ENCODE data around the gene TRPM7.
A peak's percentile ranks its signal among the peaks of the same experiment; 100 is the strongest.
"Not testable (repeated sequence)": the region's sequence is repeated elsewhere in the genome, so short reads cannot be mapped to it uniquely, and the experiment has no call there.

Gene TRPM7

DNA sequence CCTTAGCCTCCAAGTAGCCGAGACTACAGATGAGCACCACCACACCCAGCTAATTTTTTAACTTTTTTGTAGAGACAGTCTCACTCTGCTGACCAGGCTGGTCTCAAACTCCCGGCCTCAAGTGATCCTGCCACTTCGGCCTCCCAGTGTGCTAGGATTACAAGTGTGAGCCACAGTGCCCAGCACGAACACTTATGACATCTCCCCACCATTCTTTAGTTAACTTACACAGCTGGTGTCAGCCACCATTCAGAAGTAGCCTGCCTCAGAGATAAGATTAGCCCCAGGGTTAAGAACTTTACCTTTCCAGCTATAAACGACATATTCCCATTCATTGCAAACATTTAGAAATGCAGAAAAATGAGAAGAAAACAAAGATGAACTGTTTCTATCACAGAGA lies 58.2 kb downstream of the TRPM7 start:
- no peak overlapping the region for H3K4me3 ChIP-seq (replicated peaks; ENCODE audit: low read depth, low read length)
- TF ChIP-seq, protein P1, sequence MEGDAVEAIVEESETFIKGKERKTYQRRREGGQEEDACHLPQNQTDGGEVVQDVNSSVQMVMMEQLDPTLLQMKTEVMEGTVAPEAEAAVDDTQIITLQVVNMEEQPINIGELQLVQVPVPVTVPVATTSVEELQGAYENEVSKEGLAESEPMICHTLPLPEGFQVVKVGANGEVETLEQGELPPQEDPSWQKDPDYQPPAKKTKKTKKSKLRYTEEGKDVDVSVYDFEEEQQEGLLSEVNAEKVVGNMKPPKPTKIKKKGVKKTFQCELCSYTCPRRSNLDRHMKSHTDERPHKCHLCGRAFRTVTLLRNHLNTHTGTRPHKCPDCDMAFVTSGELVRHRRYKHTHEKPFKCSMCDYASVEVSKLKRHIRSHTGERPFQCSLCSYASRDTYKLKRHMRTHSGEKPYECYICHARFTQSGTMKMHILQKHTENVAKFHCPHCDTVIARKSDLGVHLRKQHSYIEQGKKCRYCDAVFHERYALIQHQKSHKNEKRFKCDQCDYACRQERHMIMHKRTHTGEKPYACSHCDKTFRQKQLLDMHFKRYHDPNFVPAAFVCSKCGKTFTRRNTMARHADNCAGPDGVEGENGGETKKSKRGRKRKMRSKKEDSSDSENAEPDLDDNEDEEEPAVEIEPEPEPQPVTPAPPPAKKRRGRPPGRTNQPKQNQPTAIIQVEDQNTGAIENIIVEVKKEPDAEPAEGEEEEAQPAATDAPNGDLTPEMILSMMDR (IDR thresholded peaks at IDR 0.05; ENCODE audit: low read length, missing control alignments), result no peak

DNA sequence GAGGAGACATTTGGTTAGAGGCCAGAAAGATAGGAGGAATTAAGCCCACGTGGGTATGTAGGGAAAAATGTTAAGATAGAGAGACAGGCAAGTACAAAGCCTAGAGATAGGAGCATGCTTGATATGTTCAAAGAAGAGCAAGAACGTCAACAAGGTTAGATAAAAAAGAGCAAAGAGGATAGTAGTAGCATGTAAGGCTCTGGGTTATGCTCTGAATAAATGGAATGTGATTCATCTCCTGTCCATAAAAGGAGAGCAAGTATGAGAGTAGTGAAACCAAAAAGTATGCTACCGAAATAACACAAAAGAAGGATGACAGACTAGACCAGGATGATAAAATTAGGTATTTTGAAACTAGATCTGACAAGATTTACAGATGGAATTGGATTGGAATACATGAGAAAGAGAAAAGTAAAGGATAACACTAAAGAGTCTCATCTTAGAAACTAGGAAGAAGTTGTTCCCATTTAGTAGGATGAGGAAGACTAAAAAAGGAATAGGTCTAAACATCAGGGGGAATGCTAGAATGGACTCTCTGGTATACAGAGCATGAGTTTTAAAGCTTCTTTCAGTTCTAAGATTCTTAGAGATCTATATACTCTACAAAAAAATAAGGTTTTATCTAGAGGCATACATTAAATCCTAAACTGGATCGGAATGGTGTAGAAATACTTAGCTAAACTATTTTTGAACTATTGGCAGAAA lies 59.1 kb downstream of the TRPM7 start:
- TF ChIP-seq, protein P1 (IDR thresholded peaks at IDR 0.05; ENCODE audit: low read length, missing control alignments), result no peak
- no peak overlapping the region for H3K4me3 ChIP-seq (replicated peaks; ENCODE audit: low read depth, low read length)
- peak; percentile 34 for DNase-seq (ENCODE audit: low read depth)

More for the DNA sequence above, 58.2 kb downstream of the TRPM7 start:
- DNase-seq (ENCODE audit: low read depth), result no peak

DNA sequence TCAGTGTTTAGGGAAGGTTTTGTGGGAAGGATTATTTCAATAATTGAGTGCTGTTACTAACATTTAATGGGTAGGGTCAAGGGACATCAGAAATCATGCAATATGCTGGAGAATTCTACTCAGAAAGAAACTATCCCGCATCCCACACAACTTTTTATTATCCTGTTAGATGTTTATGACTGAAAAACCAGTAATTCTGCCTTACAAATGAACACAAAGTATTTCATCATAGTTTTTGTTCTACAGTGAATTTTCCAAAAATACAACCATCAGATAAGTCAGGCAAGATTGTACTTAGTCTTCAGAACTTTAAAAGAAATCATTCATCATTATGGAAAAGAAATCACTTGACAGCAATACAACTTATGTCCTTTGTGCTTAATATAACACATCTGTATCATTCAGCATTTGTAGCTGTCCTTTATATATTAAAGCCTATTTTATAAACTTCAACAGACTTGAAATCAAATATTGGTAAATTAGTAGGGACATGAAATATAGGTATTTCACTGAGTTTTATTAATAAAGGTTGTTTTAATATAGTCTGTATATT lies 61.9 kb downstream of the TRPM7 start:
- DNase-seq (ENCODE audit: low read depth), result peak; percentile 16
- H3K4me3 ChIP-seq (replicated peaks; ENCODE audit: low read depth, low read length), result no peak overlapping the region
- TF ChIP-seq, protein P1 (IDR thresholded peaks at IDR 0.05; ENCODE audit: low read length, missing control alignments), result no peak

DNA sequence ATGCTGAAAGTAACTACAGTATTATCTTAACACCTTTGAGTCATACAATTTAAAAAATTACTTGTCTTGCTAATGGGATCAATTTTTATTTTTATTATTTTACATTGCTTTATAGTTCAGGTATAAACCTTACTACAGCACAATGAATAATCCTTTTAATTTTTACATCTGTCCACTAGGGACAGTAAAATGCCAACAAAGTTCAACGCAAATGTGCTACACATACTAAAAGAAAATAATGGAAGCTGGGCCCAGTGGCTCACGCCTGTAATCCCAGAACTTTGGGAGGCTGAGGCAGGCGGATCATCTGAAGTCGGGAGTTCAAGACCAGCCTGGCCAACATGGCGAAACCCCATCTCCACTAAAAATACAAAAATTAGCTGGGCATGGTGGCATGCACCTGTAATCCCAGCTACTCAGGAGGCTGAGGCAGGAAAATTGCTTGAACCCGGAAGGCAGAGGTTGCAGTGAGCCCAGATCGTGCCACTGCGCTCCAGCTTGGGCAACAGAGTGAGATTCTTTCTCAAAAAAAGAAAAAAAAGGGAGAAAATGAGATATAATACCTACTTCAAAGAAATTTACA lies 64.1 kb downstream of the TRPM7 start:
- not testable (repeated sequence) for H3K4me3 ChIP-seq (replicated peaks; ENCODE audit: low read depth, low read length)
- TF ChIP-seq, protein P1 (IDR thresholded peaks at IDR 0.05; ENCODE audit: low read length, missing control alignments), result peak; percentile 43
- peak; percentile 37 for DNase-seq (ENCODE audit: low read depth)

DNA sequence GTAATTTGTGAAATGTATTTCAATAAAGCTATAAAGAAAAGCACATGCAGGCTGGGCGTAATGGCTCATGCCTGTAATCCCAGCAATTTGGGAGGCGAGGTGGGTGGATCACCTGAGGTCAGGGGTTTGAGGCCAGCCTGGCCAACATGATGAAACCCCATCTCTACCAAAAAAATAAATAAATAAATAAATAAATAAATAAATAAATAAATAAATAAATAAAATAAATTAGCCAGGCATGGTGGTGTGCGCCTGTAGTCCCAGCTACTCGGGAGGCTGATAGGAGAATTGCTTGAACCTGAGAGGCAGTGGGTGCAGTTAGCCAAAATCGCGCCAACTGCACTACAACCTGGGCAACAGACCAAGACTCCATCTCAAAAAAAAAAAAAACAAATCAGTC lies 69.6 kb downstream of the TRPM7 start:
- H3K4me3 ChIP-seq (replicated peaks; ENCODE audit: low read depth, low read length); DNase-seq (ENCODE audit: low read depth): not testable (repeated sequence)

DNA sequence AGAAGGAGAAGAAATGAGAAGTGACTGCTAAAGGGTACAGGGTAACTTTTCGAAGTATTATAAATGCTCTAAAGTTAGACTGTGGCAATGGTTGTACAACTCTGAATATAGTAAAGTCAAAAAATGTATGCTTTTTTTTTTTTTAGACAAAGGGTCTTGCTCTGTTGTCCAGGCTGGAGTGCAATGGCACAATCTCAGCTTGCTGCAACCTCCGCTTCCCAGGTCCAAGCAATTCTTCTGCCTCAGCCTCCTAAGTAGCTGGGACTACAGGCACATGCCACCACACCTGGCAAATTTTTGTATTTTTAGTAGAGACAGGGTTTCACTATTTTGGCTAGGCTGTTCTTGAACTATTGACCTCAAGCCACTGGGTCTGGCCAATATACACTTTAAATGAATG lies 70.0 kb downstream of the TRPM7 start:
- DNase-seq (ENCODE audit: low read depth); H3K4me3 ChIP-seq (replicated peaks; ENCODE audit: low read depth, low read length): not testable (repeated sequence)

DNA sequence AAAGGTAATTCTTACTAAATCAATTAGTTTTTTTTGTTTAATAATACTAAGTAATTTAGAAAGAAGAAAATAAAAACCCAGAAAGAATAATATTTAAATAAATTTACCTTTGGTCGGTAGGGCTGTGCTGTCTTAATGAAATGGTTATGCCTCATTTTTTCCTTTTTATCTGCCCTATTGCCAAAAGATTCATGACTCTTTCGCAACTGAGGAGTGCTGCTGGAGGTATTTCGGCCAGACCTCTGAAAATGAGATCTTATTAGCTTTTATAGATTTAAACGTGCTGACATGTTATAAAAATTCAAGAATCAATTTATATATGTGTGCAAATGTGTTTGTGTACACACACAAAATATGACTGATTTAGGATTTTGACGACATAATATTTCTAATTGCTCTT lies 73.0 kb downstream of the TRPM7 start:
- DNase-seq (ENCODE audit: low read depth), result no peak
- H3K4me3 ChIP-seq (replicated peaks; ENCODE audit: low read depth, low read length), result no peak overlapping the region
- TF ChIP-seq, protein P1 (IDR thresholded peaks at IDR 0.05; ENCODE audit: low read length, missing control alignments), result no peak

DNA sequence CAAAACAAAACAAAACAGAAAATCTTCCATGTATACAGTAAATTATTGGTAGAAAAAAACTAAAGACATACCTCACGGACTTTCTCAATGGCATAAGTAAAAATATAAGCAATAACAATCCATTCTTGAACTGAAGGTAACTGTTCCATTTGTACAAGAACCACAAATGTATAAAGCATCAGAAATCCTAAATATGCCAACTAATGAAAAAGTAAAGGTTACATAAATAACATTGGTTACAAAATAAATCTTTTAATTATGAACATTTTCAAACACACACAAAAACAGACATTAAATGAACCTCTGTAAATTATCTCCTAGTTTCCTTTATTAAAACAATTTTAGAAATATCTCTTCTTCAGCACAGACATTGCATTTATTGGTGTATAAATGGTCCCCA lies 79.5 kb downstream of the TRPM7 start:
- DNase-seq (ENCODE audit: low read depth), result no peak
- TF ChIP-seq, protein P1 (IDR thresholded peaks at IDR 0.05; ENCODE audit: low read length, missing control alignments), result no peak
- no peak overlapping the region for H3K4me3 ChIP-seq (replicated peaks; ENCODE audit: low read depth, low read length)

All from fibroblast of pulmonary artery (primary cell).